SW 1271 (cell line): ENCODE data around the gene MIF4GD.
"Not testable (repeated sequence)": the region's sequence is repeated elsewhere in the genome, so short reads cannot be mapped to it uniquely, and the experiment has no call there.

Source experiments
- DNase-seq, 2 experiments: peaks; one replicate each; lab custom pipeline; 2025; lab: John Stamatoyannopoulos, UW

MIF4GD gene

GRCh38 chr17:75288359-75288758 lies 17.3 kb upstream of the MIF4GD start:
- no peak for DNase-seq

GRCh38 chr17:75287221-75287620 lies 16.2 kb upstream of the MIF4GD start:
- DNase-seq = no peak

- DNase-seq = no peak
Measured at GRCh38 chr17:75285123-75285522, 14.1 kb upstream of the MIF4GD start.

GRCh38 chr17:75280189-75280588 lies 9.2 kb upstream of the MIF4GD start:
- not testable (repeated sequence) for DNase-seq

- no peak for DNase-seq
Measured at GRCh38 chr17:75277664-75278071, 6.6 kb upstream of the MIF4GD start.

- no peak for DNase-seq
Measured at GRCh38 chr17:75273977-75274708, 3.1 kb upstream of the MIF4GD start.

GRCh38 chr17:75272848-75273184 lies 1.8 kb upstream of the MIF4GD start:
- DNase-seq = no peak

- DNase-seq = no peak
Measured at GRCh38 chr17:75271955-75272847, 1.2 kb upstream of the MIF4GD start.

- DNase-seq = peak; percentile 39 to 67
Measured at GRCh38 chr17:75271233-75271954, 363 bp upstream of the MIF4GD start.

GRCh38 chr17:75270218-75270965 lies 639 bp downstream of the MIF4GD start:
- peak; percentile 42 to 73 for DNase-seq

- DNase-seq = no peak
Measured at GRCh38 chr17:75269844-75270217, 1.2 kb downstream of the MIF4GD start.

- no peak for DNase-seq
Measured at GRCh38 chr17:75267411-75268232, 3.4 kb downstream of the MIF4GD start.

- no peak for DNase-seq
Measured at GRCh38 chr17:75267153-75267410, 3.9 kb downstream of the MIF4GD start.

GRCh38 chr17:75266316-75267152 lies 4.5 kb downstream of the MIF4GD start:
- no peak for DNase-seq

GRCh38 chr17:75265614-75266315 lies 5.3 kb downstream of the MIF4GD start:
- no peak for DNase-seq

GRCh38 chr17:75263055-75263454 lies 8.0 kb downstream of the MIF4GD start:
- DNase-seq = no peak

GRCh38 chr17:75262112-75262606 lies 8.9 kb downstream of the MIF4GD start:
- peak in 1 of 2 experiments; percentile 43 for DNase-seq

GRCh38 chr17:75261336-75262111 lies 9.5 kb downstream of the MIF4GD start, which contains the start of the genes GGA3 and MRPS7:
Gene GGA3, minus strand, starts transcription at chr17:75261606. Its CDS starts 19 bp downstream, at chr17:75261587.
Gene MRPS7, plus strand, starts transcription at chr17:75261879. Its CDS starts 22 bp downstream, at chr17:75261901.
- DNase-seq = peak; percentile 86 to 87
